RWPE1 (cell line): ENCODE data around the gene TPCN2.

ENCODE experiments used
- CTCF ChIA-PET: fragments of 350-600 bp; sonication (Branson Sonifier 250); formaldehyde crosslinking; extraction: SDS; loops from one replicate; lab custom pipeline; 2021; lab: Yijun Ruan, JAX
- POLR2A ChIA-PET: fragments of 400-600 bp; formaldehyde crosslinking; extraction: SDS; loops from one replicate; lab custom pipeline; 2020; ENCODE audit warnings: antibody characterized with exemption; ENCODE audit not compliant: low non-redundant PET; lab: Yijun Ruan, JAX
- DNase-seq: peaks from one replicate; pipeline ENCODE4 v3.0.0; 2012; ENCODE audit warnings: low spot score
- H3K27ac ChIP-seq: fragments of 450-650 bp; 2 replicates; pipeline ENCODE4 v1.5.1; 2017
- CTCF ChIP-seq: fragments of 450-650 bp; conservative IDR thresholded peaks from 2 replicates; pipeline ENCODE4 v1.5.1; 2017; ENCODE audit warnings: low read depth, mild to moderate bottlenecking

Gene TPCN2

GRCh38 chr11:69166218-69167115 lies 117.7 kb downstream of the TPCN2 start:
- no peak for TF ChIP-seq CTCF
- peak; percentile 78 for DNase-seq
- ChIA-PET CTCF (interaction anchor here (0.7 to 1.2 kb wide), 4 partner anchors 9 to 126 kb away, joined by 3 to 4 read pairs (median 4); no protein-coding TSS in a partner anchor), POLR2A (no interaction called here)
- peak overlapping the region; percentile 4; the same call in 1 of the 2 replicates for H3K27ac ChIP-seq

DNA sequence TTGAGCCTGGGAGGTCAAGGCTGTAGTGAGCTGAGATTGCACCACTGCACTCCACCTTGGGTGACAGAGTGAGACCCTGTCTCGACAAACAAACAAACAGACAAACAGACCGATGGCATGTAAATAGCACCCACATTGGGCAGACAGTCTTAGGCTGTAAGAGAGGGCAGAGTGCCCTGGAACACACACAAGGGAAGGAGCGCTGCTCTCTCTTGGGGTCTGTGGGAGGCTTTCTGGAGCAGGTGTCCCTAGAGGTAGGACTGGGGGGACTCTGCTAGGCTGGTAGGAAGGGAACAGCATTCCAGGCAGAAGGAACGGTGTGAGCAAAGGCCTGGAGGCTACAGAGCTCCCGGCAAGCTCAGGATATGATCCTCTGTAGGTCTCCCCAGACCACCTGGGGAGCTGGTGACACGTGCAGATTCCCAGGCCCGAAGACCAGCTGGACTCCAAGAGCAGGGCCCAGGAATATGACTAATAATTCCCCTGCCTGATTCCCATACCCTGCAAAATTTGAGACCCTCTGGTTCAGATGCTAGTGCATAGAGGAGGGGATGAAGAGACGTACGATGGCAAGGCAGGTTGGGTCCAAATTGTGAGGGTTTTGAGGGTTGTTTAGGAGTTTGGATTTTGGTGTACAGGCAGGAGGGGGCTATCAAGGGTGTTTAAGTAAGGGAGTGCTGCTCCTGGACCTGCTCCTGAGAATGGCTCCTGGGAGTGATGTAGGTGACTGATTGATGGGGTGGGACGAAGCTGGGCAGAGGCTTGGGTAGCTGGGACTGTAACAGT lies 118.6 kb downstream of the TPCN2 start:
- ChIA-PET POLR2A (no interaction called here), CTCF (interaction anchor here (0.7 to 1.0 kb wide), 3 partner anchors 16 to 125 kb away, joined by 4 to 5 read pairs (median 4); no protein-coding TSS in a partner anchor)
- peak overlapping the region; percentile 41; the same call in 1 of the 2 replicates for H3K27ac ChIP-seq
- TF ChIP-seq CTCF: no peak
- DNase-seq: no peak

- peak; percentile 33 for DNase-seq
- POLR2A ChIA-PET: no interaction called here
- no peak for TF ChIP-seq CTCF
- CTCF ChIA-PET: interaction anchor here (1.0 kb wide), 2 partner anchors 17 to 36 kb away, joined by 4 to 5 read pairs; no protein-coding TSS in a partner anchor
- H3K27ac ChIP-seq: peak overlapping the region; percentile 41
Observed at GRCh38 chr11:69167916-69168691, 119.4 kb downstream of the TPCN2 start.

DNA sequence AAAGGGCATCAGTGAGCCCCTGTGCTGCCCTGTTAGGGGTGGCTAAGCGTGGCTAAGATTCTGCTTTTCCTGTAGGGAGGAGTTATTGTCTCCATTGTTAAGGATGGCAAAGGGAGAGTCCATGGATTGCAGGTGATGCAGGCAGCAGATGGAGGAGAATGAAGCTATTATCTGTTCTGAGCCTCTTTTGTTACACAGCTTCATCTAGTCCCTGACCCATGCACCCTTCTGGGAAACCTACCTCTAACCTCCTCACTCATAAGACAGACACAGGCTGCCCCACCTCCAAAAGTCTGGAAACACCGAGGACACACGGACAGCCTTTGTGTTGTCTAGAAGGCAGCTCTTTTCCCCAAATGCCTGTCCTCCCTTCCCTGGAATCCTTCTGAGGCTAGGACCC lies 120.7 kb downstream of the TPCN2 start:
- no peak for TF ChIP-seq CTCF
- ChIA-PET CTCF (no interaction called here), POLR2A (no interaction called here)
- no peak for DNase-seq
- no peak overlapping the region for H3K27ac ChIP-seq

GRCh38 chr11:69170704-69171103 lies 122.0 kb downstream of the TPCN2 start:
- no peak for TF ChIP-seq CTCF
- no peak for DNase-seq

More at GRCh38 chr11:69170704-69171103, 122.0 kb downstream of the TPCN2 start:
- CTCF ChIA-PET: interaction anchor here (0.6 kb wide), 1 partner anchor 125 kb away, joined by 3 read pairs; no protein-coding TSS in a partner anchor
- H3K27ac ChIP-seq: no peak overlapping the region
- POLR2A ChIA-PET: no interaction called here
